ENCODE measurements around the gene WDR91.

DNA sequence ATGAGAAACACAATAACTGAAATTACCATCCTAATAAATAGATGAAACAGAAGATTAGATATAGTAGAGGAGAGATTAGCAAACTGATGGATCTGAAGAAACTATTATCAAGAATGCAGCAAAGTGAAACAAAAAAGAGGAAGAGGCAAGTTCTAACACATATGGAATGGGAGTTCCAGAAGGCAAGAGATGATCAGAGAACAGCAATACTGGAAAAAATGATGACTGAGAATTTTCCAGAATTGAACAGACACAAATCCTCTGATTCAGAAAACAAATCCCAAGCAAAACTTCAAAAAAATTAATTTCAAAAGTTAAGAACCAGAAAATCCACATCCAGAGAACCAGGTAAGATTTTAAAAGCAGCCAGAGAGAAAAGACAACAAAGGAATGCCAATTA is 20.6 kb downstream of the WDR91 start:
- TF ChIP-seq, protein P1, sequence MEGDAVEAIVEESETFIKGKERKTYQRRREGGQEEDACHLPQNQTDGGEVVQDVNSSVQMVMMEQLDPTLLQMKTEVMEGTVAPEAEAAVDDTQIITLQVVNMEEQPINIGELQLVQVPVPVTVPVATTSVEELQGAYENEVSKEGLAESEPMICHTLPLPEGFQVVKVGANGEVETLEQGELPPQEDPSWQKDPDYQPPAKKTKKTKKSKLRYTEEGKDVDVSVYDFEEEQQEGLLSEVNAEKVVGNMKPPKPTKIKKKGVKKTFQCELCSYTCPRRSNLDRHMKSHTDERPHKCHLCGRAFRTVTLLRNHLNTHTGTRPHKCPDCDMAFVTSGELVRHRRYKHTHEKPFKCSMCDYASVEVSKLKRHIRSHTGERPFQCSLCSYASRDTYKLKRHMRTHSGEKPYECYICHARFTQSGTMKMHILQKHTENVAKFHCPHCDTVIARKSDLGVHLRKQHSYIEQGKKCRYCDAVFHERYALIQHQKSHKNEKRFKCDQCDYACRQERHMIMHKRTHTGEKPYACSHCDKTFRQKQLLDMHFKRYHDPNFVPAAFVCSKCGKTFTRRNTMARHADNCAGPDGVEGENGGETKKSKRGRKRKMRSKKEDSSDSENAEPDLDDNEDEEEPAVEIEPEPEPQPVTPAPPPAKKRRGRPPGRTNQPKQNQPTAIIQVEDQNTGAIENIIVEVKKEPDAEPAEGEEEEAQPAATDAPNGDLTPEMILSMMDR (IDR thresholded peaks at IDR 0.05 in 2 of 3, conservative IDR thresholded peaks at IDR 0.05 in 1 of 3; ENCODE audit: borderline replicate concordance in 1 of 3, insufficient read depth in 1 of 3, low read depth in 2 of 3, low read length in 2 of 3): no peak
- TF ChIP-seq EZH2 (IDR thresholded peaks at IDR 0.05) (no peak), ZNF274 (IDR thresholded peaks at IDR 0.05; ENCODE audit: low read depth, low read length) (no peak), SIN3A (IDR thresholded peaks at IDR 0.05; ENCODE audit: low read depth) (no peak)
- TF ChIP-seq, protein P2, sequence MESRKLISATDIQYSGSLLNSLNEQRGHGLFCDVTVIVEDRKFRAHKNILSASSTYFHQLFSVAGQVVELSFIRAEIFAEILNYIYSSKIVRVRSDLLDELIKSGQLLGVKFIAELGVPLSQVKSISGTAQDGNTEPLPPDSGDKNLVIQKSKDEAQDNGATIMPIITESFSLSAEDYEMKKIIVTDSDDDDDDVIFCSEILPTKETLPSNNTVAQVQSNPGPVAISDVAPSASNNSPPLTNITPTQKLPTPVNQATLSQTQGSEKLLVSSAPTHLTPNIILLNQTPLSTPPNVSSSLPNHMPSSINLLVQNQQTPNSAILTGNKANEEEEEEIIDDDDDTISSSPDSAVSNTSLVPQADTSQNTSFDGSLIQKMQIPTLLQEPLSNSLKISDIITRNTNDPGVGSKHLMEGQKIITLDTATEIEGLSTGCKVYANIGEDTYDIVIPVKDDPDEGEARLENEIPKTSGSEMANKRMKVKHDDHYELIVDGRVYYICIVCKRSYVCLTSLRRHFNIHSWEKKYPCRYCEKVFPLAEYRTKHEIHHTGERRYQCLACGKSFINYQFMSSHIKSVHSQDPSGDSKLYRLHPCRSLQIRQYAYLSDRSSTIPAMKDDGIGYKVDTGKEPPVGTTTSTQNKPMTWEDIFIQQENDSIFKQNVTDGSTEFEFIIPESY (IDR thresholded peaks at IDR 0.05; ENCODE audit: extremely low read depth, insufficient replicate concordance, low read length): no peak
